ENCODE data around the gene S100A8.

S100A8 gene

DNA sequence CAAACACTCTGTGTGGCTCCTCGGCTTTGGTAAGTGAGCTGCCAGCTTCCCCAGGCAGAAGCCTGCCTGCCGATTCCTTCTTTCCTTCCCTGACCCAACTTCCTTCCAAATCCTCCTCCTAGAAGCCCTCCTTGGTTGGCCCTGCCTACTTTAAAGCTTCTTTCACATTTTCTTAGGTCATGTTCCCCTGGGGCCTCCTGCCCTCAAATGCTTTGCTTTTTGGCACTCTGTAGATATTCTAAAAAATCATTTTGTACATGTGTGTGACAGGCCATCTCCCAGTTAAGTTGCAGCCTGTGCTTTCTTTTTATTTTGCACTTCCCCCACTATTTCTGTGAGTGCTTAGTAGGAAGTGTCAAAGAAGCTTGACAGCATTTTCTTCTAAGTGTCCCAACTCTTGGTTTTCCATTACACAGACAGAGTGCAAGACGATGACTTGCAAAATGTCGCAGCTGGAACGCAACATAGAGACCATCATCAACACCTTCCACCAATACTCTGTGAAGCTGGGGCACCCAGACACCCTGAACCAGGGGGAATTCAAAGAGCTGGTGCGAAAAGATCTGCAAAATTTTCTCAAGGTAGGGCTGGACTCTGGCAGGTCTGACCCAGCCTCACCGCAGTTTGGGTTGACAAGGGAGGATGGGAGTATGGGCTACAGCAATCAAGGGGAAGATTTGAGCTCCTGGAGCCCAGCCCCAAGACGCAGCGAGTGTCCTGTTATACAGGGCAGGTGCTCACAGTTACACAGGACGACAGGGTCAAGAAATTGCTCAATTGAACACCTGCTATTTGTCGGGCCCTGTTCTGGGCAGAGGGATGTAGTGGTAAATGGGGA lies 32.8 kb downstream of the S100A8 start, which contains the start of gene S100A9:
Gene S100A9, plus strand, starts transcription at position 2 of the 838 bp plus-strand sequence. Its CDS starts 430 bp downstream, at position 432.
- H3K27me3 ChIP-seq (ENCODE audit: control insufficient read depth, insufficient read depth, low read length) = peaks cover 36% of the 10 kb centered on the region
- no peak within 1 kb of the TSS for H3K9ac ChIP-seq (ENCODE audit: low read depth, low read length)
- H3K36me3 ChIP-seq (ENCODE audit: insufficient read depth, low read length) = no peaks in the 10 kb centered on the region
- no peaks in the 10 kb centered on the region for H3K9me3 ChIP-seq (replicated peaks; ENCODE audit: low read length)
- H3K4me1 ChIP-seq (ENCODE audit: control insufficient read depth, insufficient read depth, low read length) = no peaks in the 10 kb centered on the region
- no peak within 1 kb of the TSS for H3K4me3 ChIP-seq (ENCODE audit: low read length)
- H3K4me2 ChIP-seq (ENCODE audit: low read length) = no peak within 1 kb of the TSS

DNA sequence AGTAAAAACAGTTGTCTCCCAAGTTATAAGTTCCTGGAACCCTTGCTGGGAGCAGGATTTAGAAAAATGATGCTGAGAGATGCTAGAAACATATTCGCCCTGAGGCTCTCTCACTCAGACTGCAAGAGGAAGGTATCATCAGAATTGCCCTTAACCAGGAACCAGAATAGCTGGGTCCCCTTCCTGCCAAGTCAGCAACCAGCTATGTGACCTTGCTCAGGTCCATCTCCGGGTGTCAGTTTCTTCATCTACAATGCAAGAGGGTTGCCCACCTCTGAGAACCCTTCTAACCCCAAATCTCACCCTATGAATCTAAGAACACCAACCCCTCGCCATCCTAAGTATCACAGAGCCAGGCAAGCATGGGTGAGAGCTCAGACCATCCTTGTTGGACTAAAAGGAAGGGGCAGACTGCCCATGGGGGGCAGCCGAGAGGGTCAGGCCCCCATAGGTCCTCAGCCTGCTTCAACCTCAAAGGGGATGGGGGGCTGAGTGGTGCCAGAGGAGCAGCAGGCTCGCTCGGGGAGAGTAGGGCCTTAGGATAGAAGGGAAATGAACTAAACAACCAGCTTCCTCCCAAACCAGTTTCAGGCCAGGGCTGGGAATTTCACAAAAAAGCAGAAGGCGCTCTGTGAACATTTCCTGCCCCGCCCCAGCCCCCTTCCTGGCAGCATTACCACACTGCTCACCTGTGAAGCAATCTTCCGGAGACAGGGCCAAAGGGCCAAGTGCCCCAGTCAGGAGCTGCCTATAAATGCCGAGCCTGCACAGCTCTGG lies 33.6 kb downstream of the S100A8 start:
- Histone ChIP-seq H3K4me2 (ENCODE audit: low read length) (no peak overlapping the region), H3K9me3 (replicated peaks; ENCODE audit: low read length) (no peaks in the 10 kb centered on the region), H3K4me1 (ENCODE audit: control insufficient read depth, insufficient read depth, low read length) (no peaks in the 10 kb centered on the region), H3K36me3 (ENCODE audit: insufficient read depth, low read length) (no peaks in the 10 kb centered on the region), H3K9ac (ENCODE audit: low read depth, low read length) (no peak overlapping the region), H3K4me3 (ENCODE audit: low read length) (no peak overlapping the region), H3K27me3 (ENCODE audit: control insufficient read depth, insufficient read depth, low read length) (peaks cover 28% of the 10 kb centered on the region)

DNA sequence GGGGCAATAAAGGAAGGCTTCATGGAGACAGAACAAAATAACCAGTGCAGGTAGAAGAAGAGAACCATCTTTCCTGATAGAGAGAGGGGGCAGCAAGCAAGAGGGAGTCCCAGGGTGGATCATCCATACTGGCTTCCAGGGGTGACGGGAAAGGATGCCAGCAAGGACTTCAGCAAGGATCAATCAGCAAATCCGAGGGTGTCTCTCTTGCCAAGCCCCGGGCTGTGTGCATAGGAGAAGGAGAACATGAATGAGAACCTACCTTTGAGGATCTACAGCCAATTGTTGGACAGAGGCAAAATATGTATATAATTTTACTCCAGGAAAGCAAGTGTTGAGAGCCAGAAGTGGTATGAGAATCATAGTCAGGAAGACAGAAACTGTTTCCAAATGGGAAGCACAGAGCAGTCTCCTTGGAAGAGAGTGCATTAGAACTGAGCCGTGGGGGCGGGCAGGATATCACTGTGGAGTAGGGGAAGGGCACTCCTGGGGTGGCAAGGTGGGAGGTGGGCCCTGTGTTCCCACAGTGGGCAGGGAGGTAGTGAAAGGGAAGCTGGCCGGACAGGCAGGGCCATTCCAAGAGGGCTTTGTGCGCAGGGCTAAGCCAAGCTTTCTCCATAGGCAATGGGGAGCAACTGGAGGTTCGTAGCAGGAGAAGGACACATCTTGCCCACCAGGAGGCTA lies 34.3 kb downstream of the S100A8 start:
- Histone ChIP-seq H3K4me1 (ENCODE audit: control insufficient read depth, insufficient read depth, low read length) (no peaks in the 10 kb centered on the region), H3K27me3 (ENCODE audit: control insufficient read depth, insufficient read depth, low read length) (peaks cover 25% of the 10 kb centered on the region), H3K9ac (ENCODE audit: low read depth, low read length) (no peak overlapping the region), H3K4me2 (ENCODE audit: low read length) (no peak overlapping the region), H3K9me3 (replicated peaks; ENCODE audit: low read length) (no peaks in the 10 kb centered on the region), H3K4me3 (ENCODE audit: low read length) (no peak overlapping the region), H3K36me3 (ENCODE audit: insufficient read depth, low read length) (no peaks in the 10 kb centered on the region)

DNA sequence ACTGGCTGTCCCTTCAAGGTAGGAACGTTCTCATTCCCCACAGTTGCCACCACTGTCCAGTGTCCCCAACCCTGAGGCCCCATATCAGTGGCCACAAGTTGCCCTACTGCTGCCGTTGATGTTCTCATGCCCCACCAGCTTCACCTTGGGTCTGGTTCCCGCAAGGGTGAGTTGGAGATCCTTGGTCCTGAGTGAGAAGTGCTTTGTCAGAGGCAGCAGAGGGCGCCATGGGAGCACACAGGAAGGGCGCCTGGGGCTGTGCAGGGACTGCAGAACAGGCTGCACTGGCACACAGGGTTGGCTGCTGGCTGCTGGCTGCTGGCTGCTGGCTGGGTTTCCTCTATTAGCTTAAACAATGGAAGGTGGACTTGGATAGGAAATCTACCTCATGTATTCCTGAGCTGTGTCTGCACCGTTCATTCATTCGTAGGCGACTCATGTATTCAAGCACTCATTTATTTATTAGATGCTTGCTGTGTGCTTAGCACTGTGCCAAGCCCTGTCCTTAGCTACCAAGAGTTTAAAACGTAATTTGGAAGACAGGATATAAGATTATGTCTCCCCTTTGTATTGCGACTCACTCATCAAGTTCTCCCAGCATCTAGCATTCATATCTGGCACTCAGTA lies 35.3 kb downstream of the S100A8 start:
- no peaks in the 10 kb centered on the region for H3K9me3 ChIP-seq (replicated peaks; ENCODE audit: low read length)
- H3K27me3 ChIP-seq (ENCODE audit: control insufficient read depth, insufficient read depth, low read length) = peaks cover 27% of the 10 kb centered on the region

DNA sequence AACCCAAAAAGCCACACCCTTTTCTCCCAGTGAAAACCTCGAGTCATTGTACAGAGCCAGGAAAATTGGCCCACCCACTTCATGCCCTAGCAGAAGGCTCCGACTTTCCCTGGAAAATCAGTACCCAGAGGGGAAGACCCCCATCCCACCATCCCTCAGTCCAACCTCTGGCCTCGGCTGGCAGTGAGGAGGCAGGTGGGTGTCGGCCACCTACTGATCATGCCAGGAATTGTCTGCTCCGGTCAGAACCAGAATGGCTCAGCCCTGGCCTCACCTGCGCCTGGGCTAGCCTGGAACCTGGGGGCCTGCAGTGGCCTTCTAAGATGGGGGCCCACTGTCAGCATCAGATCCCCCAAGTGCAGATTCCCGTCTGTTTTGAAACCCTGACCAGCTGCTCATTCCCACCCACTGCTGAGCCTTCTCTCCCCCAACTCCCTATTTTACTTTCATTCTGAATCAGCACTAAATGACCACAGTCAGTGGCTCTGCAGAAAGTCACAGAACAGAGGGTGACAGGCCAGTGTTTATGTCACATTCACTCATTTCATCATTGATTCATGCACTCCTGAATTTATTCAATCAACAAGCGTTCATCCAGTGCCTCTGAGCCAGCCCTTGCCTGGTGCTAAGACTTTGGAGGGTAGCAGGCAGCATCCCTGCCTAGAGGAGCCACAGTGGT lies 36.2 kb downstream of the S100A8 start:
- Histone ChIP-seq H3K27me3 (ENCODE audit: control insufficient read depth, insufficient read depth, low read length) (peaks cover 31% of the 10 kb centered on the region), H3K4me1 (ENCODE audit: control insufficient read depth, insufficient read depth, low read length) (no peaks in the 10 kb centered on the region), H3K4me3 (ENCODE audit: low read length) (no peak overlapping the region), H3K9ac (ENCODE audit: low read depth, low read length) (no peak overlapping the region), H3K9me3 (replicated peaks; ENCODE audit: low read length) (no peaks in the 10 kb centered on the region), H3K36me3 (ENCODE audit: insufficient read depth, low read length) (no peaks in the 10 kb centered on the region), H3K4me2 (ENCODE audit: low read length) (no peak overlapping the region)

More for the DNA sequence above, 35.3 kb downstream of the S100A8 start:
- Histone ChIP-seq H3K4me2 (ENCODE audit: low read length) (no peak overlapping the region), H3K9ac (ENCODE audit: low read depth, low read length) (no peak overlapping the region), H3K4me1 (ENCODE audit: control insufficient read depth, insufficient read depth, low read length) (no peaks in the 10 kb centered on the region), H3K4me3 (ENCODE audit: low read length) (no peak overlapping the region), H3K36me3 (ENCODE audit: insufficient read depth, low read length) (no peaks in the 10 kb centered on the region)

DNA sequence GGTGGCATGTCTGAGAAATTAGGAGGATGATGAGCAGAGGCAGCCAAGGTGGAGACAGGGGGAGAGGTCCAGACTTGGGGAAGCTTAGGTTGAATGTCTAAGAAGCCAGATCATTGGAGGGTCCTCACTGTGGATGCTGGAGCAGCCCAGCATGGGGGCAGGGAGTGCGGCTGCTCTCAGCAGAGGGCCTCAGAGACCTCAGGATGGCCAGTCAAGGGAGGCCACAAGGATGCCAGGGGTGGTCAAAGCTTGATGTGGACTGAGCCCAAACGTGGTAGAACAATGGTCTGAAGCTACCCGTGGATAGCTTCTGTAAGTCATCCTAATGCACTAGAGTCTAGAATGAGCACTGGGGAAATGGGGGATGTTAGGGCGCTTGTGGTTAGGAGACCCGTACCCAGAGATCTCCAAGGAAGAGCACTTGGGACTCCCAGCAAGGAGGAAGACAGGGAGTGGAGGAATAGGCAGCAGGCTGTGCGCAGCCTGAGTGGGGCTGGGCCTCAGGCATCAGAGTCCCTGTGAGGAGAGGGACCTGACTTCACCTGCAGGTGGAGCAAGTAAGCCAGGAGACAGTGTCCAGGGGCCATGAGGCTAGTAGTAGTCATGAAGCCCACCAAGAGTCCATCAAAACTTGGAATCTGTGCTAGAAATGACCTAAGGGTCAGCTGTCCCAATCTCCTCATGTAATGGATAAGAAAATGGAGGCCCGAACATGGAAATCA lies 37.5 kb downstream of the S100A8 start:
- no peaks in the 10 kb centered on the region for H3K4me1 ChIP-seq (ENCODE audit: control insufficient read depth, insufficient read depth, low read length)
- no peaks in the 10 kb centered on the region for H3K9me3 ChIP-seq (replicated peaks; ENCODE audit: low read length)
- no peak overlapping the region for H3K9ac ChIP-seq (ENCODE audit: low read depth, low read length)
- H3K27me3 ChIP-seq (ENCODE audit: control insufficient read depth, insufficient read depth, low read length) = peaks cover 38% of the 10 kb centered on the region
- no peak overlapping the region for H3K4me3 ChIP-seq (ENCODE audit: low read length)
- no peaks in the 10 kb centered on the region for H3K36me3 ChIP-seq (ENCODE audit: insufficient read depth, low read length)
- H3K4me2 ChIP-seq (ENCODE audit: low read length) = no peak overlapping the region

DNA sequence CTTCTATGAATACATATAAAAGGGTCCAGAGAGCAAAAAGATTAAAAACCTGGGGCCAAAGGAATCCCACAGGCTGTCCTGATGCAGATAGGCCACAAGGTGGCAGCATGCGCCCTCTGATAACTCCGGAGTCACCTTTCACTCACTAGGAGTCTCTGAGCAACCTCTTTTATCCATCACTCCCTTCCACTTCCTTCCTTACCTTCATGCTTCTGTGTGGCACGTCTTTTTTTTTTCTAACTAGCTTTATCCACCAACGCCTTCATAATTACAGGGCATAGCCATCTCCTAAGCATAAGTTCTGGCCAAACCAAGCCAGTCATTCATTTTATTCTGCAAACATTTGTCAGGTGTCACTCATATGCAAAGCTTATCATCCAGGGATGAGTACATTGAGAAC lies 38.4 kb downstream of the S100A8 start:
- Histone ChIP-seq H3K9ac (ENCODE audit: low read depth, low read length) (no peak overlapping the region), H3K4me3 (ENCODE audit: low read length) (no peak overlapping the region), H3K27me3 (ENCODE audit: control insufficient read depth, insufficient read depth, low read length) (peaks cover 47% of the 10 kb centered on the region), H3K4me1 (ENCODE audit: control insufficient read depth, insufficient read depth, low read length) (no peaks in the 10 kb centered on the region), H3K9me3 (replicated peaks; ENCODE audit: low read length) (no peaks in the 10 kb centered on the region), H3K36me3 (ENCODE audit: insufficient read depth, low read length) (no peaks in the 10 kb centered on the region), H3K4me2 (ENCODE audit: low read length) (no peak overlapping the region)

DNA sequence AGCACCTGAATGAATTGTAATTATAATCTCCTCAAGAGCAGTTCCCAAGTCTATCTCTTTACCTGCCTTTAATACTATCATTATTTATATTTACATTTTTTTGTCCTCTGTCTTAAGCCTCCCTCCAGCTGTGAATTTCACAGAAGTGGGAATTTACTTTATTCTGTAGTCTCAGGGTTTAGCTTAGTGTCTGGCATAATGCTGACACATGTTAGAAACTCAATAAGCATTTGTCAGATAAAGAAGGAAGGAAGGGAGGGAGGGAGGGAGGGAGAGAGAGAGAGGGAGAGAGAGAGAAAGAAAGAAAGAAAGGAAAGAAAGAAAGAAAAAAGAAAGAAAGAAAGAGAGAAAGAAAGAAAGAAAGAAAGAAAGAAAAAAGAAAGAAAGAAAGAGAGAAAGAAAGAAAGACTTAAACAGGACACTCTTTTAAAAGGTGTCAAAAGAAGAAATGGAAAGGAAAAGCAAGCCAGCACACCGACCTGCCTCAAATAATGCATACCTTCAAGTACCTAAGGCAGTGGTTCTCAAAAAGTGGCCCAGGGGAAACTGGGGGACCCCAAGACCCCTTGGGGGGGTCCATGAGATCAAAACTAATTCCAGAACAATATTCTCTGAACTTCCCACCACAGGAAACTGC lies 40.4 kb downstream of the S100A8 start:
- Histone ChIP-seq H3K27me3 (ENCODE audit: control insufficient read depth, insufficient read depth, low read length) (peaks cover 50% of the 10 kb centered on the region), H3K36me3 (ENCODE audit: insufficient read depth, low read length) (no peaks in the 10 kb centered on the region), H3K4me2 (ENCODE audit: low read length) (no peak overlapping the region), H3K4me1 (ENCODE audit: control insufficient read depth, insufficient read depth, low read length) (no peaks in the 10 kb centered on the region), H3K9me3 (replicated peaks; ENCODE audit: low read length) (no peaks in the 10 kb centered on the region), H3K4me3 (ENCODE audit: low read length) (no peak overlapping the region), H3K9ac (ENCODE audit: low read depth, low read length) (no peak overlapping the region)

DNA sequence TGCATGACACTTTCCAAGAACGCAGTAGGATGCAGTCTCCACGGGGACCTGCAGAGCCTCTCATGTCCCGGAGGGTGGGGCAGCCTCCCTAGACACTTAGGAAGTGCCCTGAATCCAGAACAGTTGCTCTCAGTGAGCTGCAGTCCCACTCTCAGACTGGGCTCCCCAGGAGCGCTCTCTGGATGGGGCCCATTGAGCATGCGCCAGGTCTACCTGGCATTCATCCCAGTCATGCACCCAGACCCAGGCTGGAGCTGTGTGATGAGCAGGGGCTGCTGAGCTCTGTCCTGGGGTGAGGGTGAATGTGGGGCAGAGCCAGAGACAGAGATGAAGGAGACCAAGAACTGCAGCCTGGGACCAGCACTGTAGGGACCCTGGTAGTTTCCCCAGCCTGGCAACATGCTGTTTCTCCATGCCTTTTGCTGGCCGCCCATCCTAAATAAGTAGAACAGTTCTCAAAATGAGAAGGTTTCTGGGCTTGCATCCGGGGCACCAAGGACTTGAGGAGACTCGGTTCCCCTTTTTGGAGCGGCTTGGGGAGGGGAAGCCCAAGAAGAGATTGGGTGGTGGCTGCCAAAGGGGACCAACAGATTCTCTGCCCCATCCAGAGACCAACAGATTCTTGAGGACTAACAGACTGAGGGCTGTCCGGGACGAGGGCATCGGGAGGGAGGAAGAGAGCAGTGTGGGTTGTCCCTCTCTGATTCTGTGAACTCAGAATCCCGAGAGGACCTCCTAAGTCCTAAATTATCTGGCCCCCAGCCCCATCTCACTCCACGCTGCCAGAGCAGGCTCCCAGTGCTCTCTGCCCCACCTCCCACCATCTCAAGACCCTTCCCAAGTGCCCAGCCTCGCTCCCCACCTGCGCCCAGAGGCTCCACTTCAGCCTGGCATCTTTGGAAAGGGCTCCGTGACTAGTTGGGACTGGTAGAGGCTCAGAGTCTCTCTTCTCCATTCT lies 41.2 kb downstream of the S100A8 start:
- Histone ChIP-seq H3K4me2 (ENCODE audit: low read length) (no peak overlapping the region), H3K4me3 (ENCODE audit: low read length) (no peak overlapping the region), H3K9ac (ENCODE audit: low read depth, low read length) (no peak overlapping the region), H3K9me3 (replicated peaks; ENCODE audit: low read length) (no peaks in the 10 kb centered on the region), H3K36me3 (ENCODE audit: insufficient read depth, low read length) (no peaks in the 10 kb centered on the region), H3K4me1 (ENCODE audit: control insufficient read depth, insufficient read depth, low read length) (no peaks in the 10 kb centered on the region), H3K27me3 (ENCODE audit: control insufficient read depth, insufficient read depth, low read length) (peaks cover 55% of the 10 kb centered on the region)

All from skeletal muscle satellite cell (primary cell).